Activated CD4-positive, alpha-beta memory T cell treated with anti-CD3 and anti-CD28 coated beads, Interleukin-2, amount 10 ng/mL, durations not matched to agents 7 days and 5 days (primary cell): Measurements from ENCODE around the gene ZNF804B. TPM values are rescaled to one million over a fixed set of nuclear protein-coding genes. Genes with fewer than 3 reads are reported as not detected.

Experiments used
- CTCF ChIA-PET: fragments of 350-600 bp; sonication (Branson Sonifier 250); formaldehyde crosslinking; loops from one replicate; lab custom pipeline; 2021; ENCODE audit warnings: antibody characterized with exemption, inconsistent platforms; lab: Charles Lee
- POLR2A ChIA-PET: fragments of 350-600 bp; sonication (Branson Sonifier 250); formaldehyde crosslinking; loops from one replicate; lab custom pipeline; 2021; ENCODE audit warnings: antibody characterized with exemption; lab: Charles Lee
- DNase-seq: peaks from one replicate; pipeline ENCODE4 v3.0.0-alpha.2; 2020
- H3K27ac Mint-ChIP-seq: one replicate; pipeline ENCODE4 v1.8.0; 2021; ENCODE audit warnings: mild to moderate bottlenecking, mixed read lengths
- H3K27me3 Mint-ChIP-seq: one replicate; pipeline ENCODE4 v1.8.0; 2021; ENCODE audit warnings: mixed read lengths
- H3K36me3 Mint-ChIP-seq: one replicate; pipeline ENCODE4 v1.8.0; 2021; ENCODE audit warnings: low read depth, mixed read lengths
- H3K4me1 Mint-ChIP-seq: one replicate; pipeline ENCODE4 v1.8.0; 2021; ENCODE audit warnings: mixed read lengths
- H3K4me3 Mint-ChIP-seq: one replicate; pipeline ENCODE4 v1.8.0; 2021; ENCODE audit warnings: mild to moderate bottlenecking, mixed read lengths
- H3K9me3 Mint-ChIP-seq: one replicate; pipeline ENCODE4 v1.8.0; 2021; ENCODE audit warnings: mixed read lengths
- total RNA-seq, 2 experiments: library from RNA; stranded (reverse); gene quantifications; one replicate each; pipeline ENCODE4 v1.2.3, GENCODE V29; 2021

Gene ZNF804B
- total RNA-seq, 2 experiments from 2014 or later = not detected

- DNase-seq = no peak
- Mint-ChIP-seq H3K27me3 (no peaks in the 10 kb centered on the region), H3K4me1 (no peaks in the 10 kb centered on the region), H3K4me3 (no peak overlapping the region), H3K9me3 (no peaks in the 10 kb centered on the region), H3K27ac (no peak overlapping the region), H3K36me3 (no peaks in the 10 kb centered on the region)
- ChIA-PET CTCF (no interaction called here), POLR2A (no interaction called here)
Measured at GRCh38 chr7:88789480-88790064, 30.1 kb downstream of the ZNF804B start.

- H3K4me1 Mint-ChIP-seq = no peaks in the 10 kb centered on the region
- DNase-seq = no peak
- no peaks in the 10 kb centered on the region for H3K27me3 Mint-ChIP-seq
- no peak overlapping the region for H3K4me3 Mint-ChIP-seq
- ChIA-PET CTCF (interaction anchor here (0.8 kb wide), 1 partner anchor 43 kb away, joined by 3 read pairs; no protein-coding TSS in a partner anchor), POLR2A (no interaction called here)
- H3K36me3 Mint-ChIP-seq = no peaks in the 10 kb centered on the region
- H3K27ac Mint-ChIP-seq = no peak overlapping the region
- no peaks in the 10 kb centered on the region for H3K9me3 Mint-ChIP-seq
Measured at GRCh38 chr7:88791891-88792290, 32.4 kb downstream of the ZNF804B start.

- no peak overlapping the region for H3K4me3 Mint-ChIP-seq
- no peaks in the 10 kb centered on the region for H3K4me1 Mint-ChIP-seq
- CTCF ChIA-PET = no interaction called here
- no peak overlapping the region for H3K27ac Mint-ChIP-seq
- no peaks in the 10 kb centered on the region for H3K9me3 Mint-ChIP-seq
- no peaks in the 10 kb centered on the region for H3K27me3 Mint-ChIP-seq
- H3K36me3 Mint-ChIP-seq = no peaks in the 10 kb centered on the region
- POLR2A ChIA-PET = no interaction called here
- no peak for DNase-seq
Measured at GRCh38 chr7:88792361-88792760, 32.9 kb downstream of the ZNF804B start.

- ChIA-PET CTCF (no interaction called here), POLR2A (no interaction called here)
- no peak within 1 kb of the TSS for H3K4me3 Mint-ChIP-seq
- no peak within 1 kb of the TSS for H3K27ac Mint-ChIP-seq
- no peaks in the 10 kb centered on the region for H3K9me3 Mint-ChIP-seq
- H3K4me1 Mint-ChIP-seq = no peaks in the 10 kb centered on the region
- H3K27me3 Mint-ChIP-seq = no peaks in the 10 kb centered on the region
- no peaks in the 10 kb centered on the region for H3K36me3 Mint-ChIP-seq
- DNase-seq = no peak
Measured at GRCh38 chr7:88795553-88795952, 36.1 kb downstream of the ZNF804B start, which contains the start of gene TEX47. Gene TEX47 (minus strand): TSS chr7:88795737. CDS start chr7:88794942, 795 bp downstream.

- Mint-ChIP-seq H3K4me3 (no peak overlapping the region), H3K27ac (no peak overlapping the region), H3K4me1 (no peaks in the 10 kb centered on the region), H3K27me3 (no peaks in the 10 kb centered on the region), H3K36me3 (no peaks in the 10 kb centered on the region), H3K9me3 (no peaks in the 10 kb centered on the region)
- no peak for DNase-seq
- POLR2A ChIA-PET = no interaction called here
- CTCF ChIA-PET = no interaction called here
Measured at GRCh38 chr7:88801046-88801445, 41.5 kb downstream of the ZNF804B start.

- no peak for DNase-seq
- Mint-ChIP-seq H3K27me3 (no peaks in the 10 kb centered on the region), H3K36me3 (no peaks in the 10 kb centered on the region), H3K4me3 (no peak overlapping the region), H3K27ac (no peak overlapping the region), H3K4me1 (no peaks in the 10 kb centered on the region), H3K9me3 (no peaks in the 10 kb centered on the region)
- POLR2A ChIA-PET = no interaction called here
- CTCF ChIA-PET = no interaction called here
Measured at GRCh38 chr7:88806280-88807037, 47.0 kb downstream of the ZNF804B start.

- CTCF ChIA-PET = interaction anchor here (1.1 kb wide), 1 partner anchor 9 kb away, joined by 3 read pairs; no protein-coding TSS in a partner anchor
- H3K4me1 Mint-ChIP-seq = no peaks in the 10 kb centered on the region
- POLR2A ChIA-PET = no interaction called here
Measured at GRCh38 chr7:88818552-88818951, 59.1 kb downstream of the ZNF804B start.

GRCh38 chr7:88826222-88826621 is 66.7 kb downstream of the ZNF804B start:
- H3K4me1 Mint-ChIP-seq = no peaks in the 10 kb centered on the region
- H3K27me3 Mint-ChIP-seq = no peaks in the 10 kb centered on the region
- DNase-seq = no peak
- H3K9me3 Mint-ChIP-seq = peaks cover 5% of the 10 kb centered on the region
- no peak overlapping the region for H3K4me3 Mint-ChIP-seq
- ChIA-PET POLR2A (no interaction called here), CTCF (no interaction called here)
- no peak overlapping the region for H3K27ac Mint-ChIP-seq
- no peaks in the 10 kb centered on the region for H3K36me3 Mint-ChIP-seq

More at GRCh38 chr7:88818552-88818951, 59.1 kb downstream of the ZNF804B start:
- H3K4me3 Mint-ChIP-seq = no peak overlapping the region
- H3K27ac Mint-ChIP-seq = no peak overlapping the region
- no peak for DNase-seq
- H3K36me3 Mint-ChIP-seq = no peaks in the 10 kb centered on the region
- H3K27me3 Mint-ChIP-seq = no peaks in the 10 kb centered on the region
- peaks cover 3% of the 10 kb centered on the region for H3K9me3 Mint-ChIP-seq

GRCh38 chr7:88835147-88835728 is 75.7 kb downstream of the ZNF804B start:
- no peaks in the 10 kb centered on the region for H3K4me1 Mint-ChIP-seq
- H3K27ac Mint-ChIP-seq = no peak overlapping the region
- no peaks in the 10 kb centered on the region for H3K27me3 Mint-ChIP-seq
- H3K36me3 Mint-ChIP-seq = no peaks in the 10 kb centered on the region
- ChIA-PET CTCF (interaction anchor here (0.8 to 1.2 kb wide), 4 partner anchors 10 to 287 kb away, joined by 3 read pairs; no protein-coding TSS in a partner anchor), POLR2A (no interaction called here)
- no peak overlapping the region for H3K4me3 Mint-ChIP-seq
- no peaks in the 10 kb centered on the region for H3K9me3 Mint-ChIP-seq
- no peak for DNase-seq

GRCh38 chr7:88842201-88842600 is 82.7 kb downstream of the ZNF804B start:
- no peak for DNase-seq
- H3K27ac Mint-ChIP-seq = no peak overlapping the region
- no peaks in the 10 kb centered on the region for H3K27me3 Mint-ChIP-seq
- no peaks in the 10 kb centered on the region for H3K9me3 Mint-ChIP-seq
- no peaks in the 10 kb centered on the region for H3K36me3 Mint-ChIP-seq
- ChIA-PET CTCF (no interaction called here), POLR2A (no interaction called here)
- no peak overlapping the region for H3K4me3 Mint-ChIP-seq
- H3K4me1 Mint-ChIP-seq = no peaks in the 10 kb centered on the region

GRCh38 chr7:88845091-88845490 is 85.6 kb downstream of the ZNF804B start:
- H3K27ac Mint-ChIP-seq = no peak overlapping the region
- no peaks in the 10 kb centered on the region for H3K27me3 Mint-ChIP-seq
- DNase-seq = no peak
- no peaks in the 10 kb centered on the region for H3K4me1 Mint-ChIP-seq
- H3K4me3 Mint-ChIP-seq = no peak overlapping the region
- POLR2A ChIA-PET = no interaction called here
- CTCF ChIA-PET = no interaction called here
- no peaks in the 10 kb centered on the region for H3K36me3 Mint-ChIP-seq
- no peaks in the 10 kb centered on the region for H3K9me3 Mint-ChIP-seq

GRCh38 chr7:88851220-88851619 is 91.7 kb downstream of the ZNF804B start:
- ChIA-PET CTCF (no interaction called here), POLR2A (no interaction called here)
- H3K36me3 Mint-ChIP-seq = no peaks in the 10 kb centered on the region
- no peaks in the 10 kb centered on the region for H3K9me3 Mint-ChIP-seq
- no peak overlapping the region for H3K4me3 Mint-ChIP-seq
- no peaks in the 10 kb centered on the region for H3K4me1 Mint-ChIP-seq
- H3K27me3 Mint-ChIP-seq = no peaks in the 10 kb centered on the region
- no peak overlapping the region for H3K27ac Mint-ChIP-seq
- DNase-seq = no peak

GRCh38 chr7:88859288-88859687 is 99.8 kb downstream of the ZNF804B start:
- H3K36me3 Mint-ChIP-seq = no peaks in the 10 kb centered on the region
- no peak overlapping the region for H3K4me3 Mint-ChIP-seq
- ChIA-PET CTCF (no interaction called here), POLR2A (no interaction called here)
- no peak overlapping the region for H3K27ac Mint-ChIP-seq
- no peak for DNase-seq
- H3K4me1 Mint-ChIP-seq = no peaks in the 10 kb centered on the region
- no peaks in the 10 kb centered on the region for H3K9me3 Mint-ChIP-seq
- H3K27me3 Mint-ChIP-seq = no peaks in the 10 kb centered on the region
